Measurements from ENCODE around the gene RAB35.

- TF ChIP-seq CTCF (IDR thresholded peaks at IDR 0.05; ENCODE audit: insufficient read depth, low read length, poor library complexity, severe bottlenecking): no peak
- no peak for TF ChIP-seq EZH2phosphoT487 (conservative IDR thresholded peaks at IDR 0.05; ENCODE audit: low read length)
Observed at GRCh38 chr12:120116441-120116791, at the start of gene RAB35.
